Measurements from ENCODE around the gene ARHGEF12.
"Not testable (repeated sequence)": the region's sequence is repeated elsewhere in the genome, so short reads cannot be mapped to it uniquely, and the experiment has no call there.

The ARHGEF12 gene

DNA sequence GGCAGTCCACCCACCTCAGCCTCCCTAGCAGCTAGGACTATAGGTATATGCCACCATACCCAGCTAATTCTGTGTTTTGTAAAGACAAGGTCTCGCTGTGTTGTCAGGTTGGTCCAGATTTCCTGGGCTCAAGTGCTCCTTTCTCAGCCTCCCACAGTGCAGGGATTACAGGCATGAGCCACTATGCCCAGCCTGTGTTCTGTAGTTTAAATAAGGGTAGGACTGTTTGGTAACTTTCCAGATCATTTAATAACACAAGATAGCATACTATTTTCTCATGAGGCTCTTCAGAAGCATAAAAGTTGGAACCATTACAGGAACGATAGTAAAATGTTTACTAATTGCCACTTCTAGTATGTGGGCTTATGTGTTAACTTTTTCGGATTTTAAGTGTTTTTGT lies 137.3 kb downstream of the ARHGEF12 start:
- H3K4me3 ChIP-seq (ENCODE audit: low read depth, low read length): no peak overlapping the region

DNA sequence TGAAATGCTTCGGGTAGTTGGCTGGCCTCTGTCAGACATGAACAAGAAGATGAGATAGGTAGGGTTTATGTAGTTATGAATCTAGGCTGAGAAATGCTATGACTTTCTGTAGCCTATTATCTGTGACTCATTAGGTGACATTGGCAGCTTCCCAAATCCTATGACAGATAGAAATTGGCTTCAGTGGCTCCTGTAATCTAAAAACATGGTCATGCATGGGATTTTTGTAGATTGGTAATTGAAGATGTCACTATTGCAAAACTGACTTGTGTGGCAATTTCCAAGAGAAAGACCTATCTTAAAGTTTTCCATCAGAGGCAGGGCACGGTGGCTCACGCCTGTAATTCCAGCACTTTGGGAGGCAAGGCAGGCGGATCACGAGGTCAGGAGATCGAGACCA lies 145.9 kb downstream of the ARHGEF12 start:
- no peak overlapping the region for H3K4me3 ChIP-seq (ENCODE audit: low read depth, low read length)

- no peak overlapping the region for H3K4me3 ChIP-seq (ENCODE audit: low read depth, low read length)
Observed at GRCh38 chr11:120484722-120485121, 148.5 kb downstream of the ARHGEF12 start.

DNA sequence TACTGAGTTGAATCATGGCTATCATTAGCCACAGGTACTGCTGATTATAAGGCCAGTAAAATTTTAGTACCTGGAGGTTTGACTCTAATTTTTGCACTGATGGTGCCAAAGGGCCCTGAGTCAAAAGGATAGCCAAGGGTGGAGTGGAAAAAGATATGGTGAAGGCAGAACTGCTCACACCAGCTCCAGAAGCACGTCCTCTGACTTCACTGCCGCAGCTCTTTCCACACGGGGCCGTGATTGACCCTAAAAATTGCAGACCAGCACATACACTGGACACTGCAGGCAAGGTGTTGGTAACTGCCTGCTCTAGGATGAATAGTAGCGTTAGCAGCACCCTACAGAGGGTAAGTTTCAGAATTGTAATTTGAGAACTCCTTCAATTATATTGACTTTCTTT lies 149.9 kb downstream of the ARHGEF12 start:
- H3K4me3 ChIP-seq (ENCODE audit: low read depth, low read length): no peak overlapping the region

DNA sequence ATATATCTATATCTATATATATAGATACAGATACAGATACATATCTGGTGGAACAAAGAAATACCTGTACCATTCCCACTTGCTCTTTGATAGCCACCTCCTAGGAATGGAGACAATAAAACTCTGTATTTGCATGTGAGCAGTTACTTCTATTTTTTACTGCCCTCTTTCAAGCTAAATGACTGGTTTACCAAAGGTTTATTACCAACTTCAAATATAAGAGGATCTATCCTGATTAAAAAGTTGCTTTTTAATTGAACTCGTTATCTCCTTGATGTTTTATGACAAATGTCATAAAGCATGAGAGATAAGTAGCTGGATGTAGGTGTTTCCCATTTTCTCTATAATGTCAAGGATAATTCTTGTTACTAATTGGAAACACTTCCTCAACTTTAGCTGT lies 153.6 kb downstream of the ARHGEF12 start:
- no peak overlapping the region for H3K4me3 ChIP-seq (ENCODE audit: low read depth, low read length)

DNA sequence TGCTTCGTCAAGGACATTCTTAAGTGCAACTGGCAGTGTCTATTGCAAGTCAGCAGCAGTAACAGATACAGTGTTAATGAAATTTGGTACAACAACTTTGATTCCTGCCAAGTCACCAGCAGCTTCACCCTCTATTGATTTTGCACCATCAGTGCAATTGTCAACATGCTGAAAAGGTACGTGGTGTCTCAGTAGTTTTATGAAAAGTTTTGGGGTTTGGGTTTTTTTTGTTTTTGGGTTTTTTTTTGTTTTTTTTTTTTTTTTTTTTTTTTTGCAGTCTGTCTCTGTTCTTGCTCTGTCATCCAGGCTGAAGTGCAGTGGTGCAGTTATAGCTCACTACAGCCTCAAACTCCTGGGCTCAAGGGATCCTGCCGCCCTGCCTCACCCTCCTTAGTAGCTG lies 156.3 kb downstream of the ARHGEF12 start:
- no peak overlapping the region for H3K4me3 ChIP-seq (ENCODE audit: low read depth, low read length)

DNA sequence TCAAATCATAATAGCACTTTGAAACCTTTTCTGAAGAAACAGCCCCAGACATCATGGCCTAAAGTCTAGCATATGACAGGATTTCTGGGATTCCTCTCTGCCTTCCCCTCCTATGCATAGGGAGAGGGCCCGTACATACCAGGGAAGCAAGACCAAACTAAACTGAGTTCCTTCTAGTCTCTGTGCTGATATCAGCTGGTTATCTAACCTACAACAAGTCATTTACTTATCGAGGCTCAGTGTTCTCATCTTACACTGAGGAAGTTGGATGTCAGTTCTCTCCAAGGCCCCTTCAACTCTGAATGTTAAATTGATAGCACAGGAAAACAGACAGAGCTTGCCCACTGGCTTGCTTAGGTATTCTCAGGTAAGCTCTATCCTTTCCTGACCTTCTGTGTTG lies 158.4 kb downstream of the ARHGEF12 start:
- H3K4me3 ChIP-seq (ENCODE audit: low read depth, low read length): no peak overlapping the region

GRCh38 chr11:120499088-120499487 lies 162.9 kb downstream of the ARHGEF12 start:
- no peak overlapping the region for H3K4me3 ChIP-seq (ENCODE audit: low read depth, low read length)

GRCh38 chr11:120499859-120500258 lies 163.6 kb downstream of the ARHGEF12 start:
- no peak overlapping the region for H3K4me3 ChIP-seq (ENCODE audit: low read depth, low read length)

- no peak overlapping the region for H3K4me3 ChIP-seq (ENCODE audit: low read depth, low read length)
Observed at GRCh38 chr11:120500414-120501071, 164.3 kb downstream of the ARHGEF12 start.

GRCh38 chr11:120501440-120501839 lies 165.2 kb downstream of the ARHGEF12 start:
- H3K4me3 ChIP-seq (ENCODE audit: low read depth, low read length): no peak overlapping the region

GRCh38 chr11:120501976-120502755 lies 166.0 kb downstream of the ARHGEF12 start:
- no peak overlapping the region for H3K4me3 ChIP-seq (ENCODE audit: low read depth, low read length)

DNA sequence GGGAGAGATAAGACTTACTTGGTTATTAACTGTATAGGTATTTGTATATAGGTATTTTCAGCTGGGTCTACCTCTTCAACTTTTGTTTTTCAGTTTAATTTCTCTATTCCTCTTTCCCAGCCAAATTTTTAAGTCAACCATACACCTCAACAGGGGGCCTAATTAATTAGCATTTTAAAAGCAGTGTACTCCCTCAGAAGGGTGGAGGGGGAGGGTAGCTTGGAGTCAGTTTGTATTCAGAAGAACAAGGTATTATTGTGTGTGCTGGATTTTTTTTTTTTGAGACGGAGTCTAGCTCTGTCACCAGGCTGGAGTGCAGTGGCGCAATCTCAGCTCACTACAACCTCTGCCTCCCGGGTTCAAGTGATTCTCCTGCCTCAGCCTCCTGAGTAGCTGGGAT lies 167.3 kb downstream of the ARHGEF12 start:
- H3K4me3 ChIP-seq (ENCODE audit: low read depth, low read length): not testable (repeated sequence)

GRCh38 chr11:120505801-120506425 lies 169.7 kb downstream of the ARHGEF12 start:
- no peak overlapping the region for H3K4me3 ChIP-seq (ENCODE audit: low read depth, low read length)

GRCh38 chr11:120509346-120510053 lies 173.3 kb downstream of the ARHGEF12 start:
- H3K4me3 ChIP-seq (ENCODE audit: low read depth, low read length): no peak overlapping the region

DNA sequence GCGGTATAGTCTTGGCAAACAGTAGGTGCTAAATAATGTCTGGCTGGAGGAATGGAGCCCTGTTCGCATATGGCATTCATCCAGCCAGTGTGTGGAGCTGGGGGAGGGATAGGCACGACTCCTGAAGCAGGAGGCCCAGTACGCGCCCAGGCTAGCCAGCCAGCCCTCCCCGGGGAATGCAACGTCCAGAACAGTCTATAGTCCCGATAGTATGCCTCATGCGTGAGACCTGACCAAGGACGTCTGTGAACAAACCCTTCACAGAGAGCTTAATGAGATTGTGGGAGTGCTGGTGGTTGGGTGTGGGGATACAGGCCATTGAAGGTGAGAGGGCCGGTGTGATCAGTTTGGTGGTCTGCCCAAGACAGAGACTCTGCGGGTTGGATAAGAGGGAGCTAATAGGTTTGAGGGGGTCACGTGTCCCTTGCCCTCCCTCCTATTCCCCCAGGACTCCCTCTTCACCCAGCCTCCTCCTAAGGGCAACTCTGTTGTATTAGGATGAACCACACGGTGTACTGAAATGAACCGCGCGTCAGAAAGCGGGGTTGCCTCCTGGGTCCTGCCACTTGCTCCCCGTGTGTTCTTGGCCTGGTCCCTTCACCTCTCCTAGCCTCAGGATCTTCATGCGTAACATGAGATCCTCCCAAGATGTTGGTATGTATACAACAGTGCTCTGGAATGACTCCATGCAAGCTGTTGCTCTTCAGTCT lies 174.3 kb downstream of the ARHGEF12 start:
- no peak overlapping the region for H3K4me3 ChIP-seq (ENCODE audit: low read depth, low read length)

DNA sequence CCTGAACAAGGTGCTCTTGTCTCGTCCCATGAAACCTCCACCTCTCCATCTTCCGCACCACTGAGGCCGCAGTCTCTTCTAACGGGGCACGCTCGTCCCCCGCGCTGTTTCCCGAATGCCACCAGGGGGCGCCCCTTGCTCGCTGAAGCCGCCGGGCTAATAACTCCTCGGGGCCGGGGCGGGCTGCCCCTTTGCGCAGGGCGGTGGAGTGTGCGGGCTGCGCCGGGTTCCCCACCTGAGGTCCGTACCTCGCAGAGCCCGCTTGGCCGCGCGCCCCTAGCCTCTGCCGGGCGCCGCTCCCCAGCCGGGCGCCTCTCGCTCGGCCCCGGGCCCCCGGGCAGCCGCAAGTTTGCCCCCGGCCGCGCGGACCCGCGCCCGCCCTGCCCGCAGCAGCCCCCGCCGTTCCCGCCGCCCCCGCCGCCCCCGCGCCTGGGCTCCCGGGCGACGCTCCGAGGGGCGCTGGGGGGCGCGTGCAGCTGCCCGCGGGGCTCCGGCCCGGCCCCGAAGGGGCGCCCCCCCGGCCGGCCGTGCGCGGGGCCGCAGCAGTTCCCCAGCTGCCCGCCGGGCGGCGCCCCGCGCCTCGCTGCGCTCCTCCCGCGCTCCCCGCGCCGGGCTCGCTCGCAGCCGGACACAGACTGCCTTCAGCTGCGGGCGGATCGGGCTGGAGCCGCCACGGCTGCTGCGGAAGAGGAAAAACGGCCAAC lies 175.1 kb downstream of the ARHGEF12 start, which contains the start of gene GRIK4:
Gene GRIK4, plus strand, starts transcription at position 633 of the 704 bp plus-strand sequence. CDS start 148,571 bp downstream, outside the sequence.
- peak within 1 kb of the TSS; percentile 41 for H3K4me3 ChIP-seq (ENCODE audit: low read depth, low read length)

GRCh38 chr11:120511820-120512738 lies 175.9 kb downstream of the ARHGEF12 start:
- peak overlapping the region; percentile 41 for H3K4me3 ChIP-seq (ENCODE audit: low read depth, low read length)
